Panc1 (cell line): ENCODE results near the gene VOPP1.

Experiments used
- CTCF ChIP-seq: fragments of 450-650 bp; IDR thresholded peaks from 2 replicates; pipeline ENCODE4 v1.5.1; 2017; ENCODE audit warnings: mild to moderate bottlenecking
- POLR2AphosphoS5 ChIP-seq: IDR thresholded peaks from 2 replicates; pipeline ENCODE4 v1.6.1; 2012; ENCODE audit warnings: mild to moderate bottlenecking, low read depth, low read length, moderate library complexity
- TCF7L2 ChIP-seq: IDR thresholded peaks from 2 replicates; pipeline ENCODE4 v1.6.1; 2011; ENCODE audit warnings: mild to moderate bottlenecking, low read depth, low read length, inconsistent platforms

DNA sequence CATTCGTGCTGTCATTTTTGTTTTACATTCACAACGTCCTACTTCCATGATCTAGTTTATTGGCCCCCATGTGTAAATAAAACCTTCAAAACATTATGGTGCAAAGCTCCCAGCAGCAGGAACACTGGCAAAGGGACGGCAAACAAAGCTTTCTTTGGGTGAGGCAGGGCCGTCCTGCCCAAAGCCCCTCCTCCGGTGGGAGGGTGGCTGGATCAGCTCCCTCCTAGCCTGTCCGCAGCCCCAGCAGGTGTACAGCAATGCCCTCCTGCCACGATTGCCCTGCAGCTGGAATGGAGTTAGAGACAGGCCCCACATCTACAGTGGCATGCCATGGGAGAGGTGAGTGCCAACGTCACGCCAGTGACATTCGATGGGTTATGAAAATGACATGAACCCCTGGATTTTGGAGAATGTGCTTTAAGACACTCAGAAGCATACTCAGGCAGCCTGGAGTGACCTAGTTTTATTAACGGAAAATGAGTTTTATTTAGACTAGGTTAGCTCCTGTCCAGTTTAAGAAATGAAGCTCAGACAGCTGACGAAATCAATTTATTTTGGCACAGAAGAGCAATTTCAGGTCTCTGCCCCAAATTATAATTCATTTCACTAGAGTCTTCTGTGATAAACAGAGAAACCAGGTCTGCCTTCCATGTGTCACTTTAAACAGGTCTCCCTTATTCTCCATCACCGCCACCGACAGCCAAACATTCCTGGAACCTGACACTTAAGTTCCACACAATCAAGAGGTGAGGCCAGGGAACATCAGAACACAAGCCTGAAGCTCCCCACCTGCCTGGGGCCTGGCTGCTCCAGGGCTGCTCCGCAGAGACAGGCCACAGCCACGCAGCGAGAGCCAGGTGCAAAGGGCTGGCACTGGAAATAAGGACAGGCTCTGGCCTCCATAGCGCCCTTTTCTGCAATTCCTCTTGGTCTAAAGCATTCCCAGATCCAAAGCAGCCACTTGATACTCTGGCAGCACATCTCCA is 50.1 kb downstream of the VOPP1 start:
- no peak for TF ChIP-seq CTCF
- no peak for TF ChIP-seq POLR2AphosphoS5
- TF ChIP-seq TCF7L2: no peak
